ENCODE results near the gene KCMF1. TPM values are rescaled to one million over a fixed set of nuclear protein-coding genes. Genes with fewer than 3 reads are reported as not detected.

The KCMF1 gene
- total RNA-seq, 1 experiment from 2014 or later, result 163 TPM

DNA sequence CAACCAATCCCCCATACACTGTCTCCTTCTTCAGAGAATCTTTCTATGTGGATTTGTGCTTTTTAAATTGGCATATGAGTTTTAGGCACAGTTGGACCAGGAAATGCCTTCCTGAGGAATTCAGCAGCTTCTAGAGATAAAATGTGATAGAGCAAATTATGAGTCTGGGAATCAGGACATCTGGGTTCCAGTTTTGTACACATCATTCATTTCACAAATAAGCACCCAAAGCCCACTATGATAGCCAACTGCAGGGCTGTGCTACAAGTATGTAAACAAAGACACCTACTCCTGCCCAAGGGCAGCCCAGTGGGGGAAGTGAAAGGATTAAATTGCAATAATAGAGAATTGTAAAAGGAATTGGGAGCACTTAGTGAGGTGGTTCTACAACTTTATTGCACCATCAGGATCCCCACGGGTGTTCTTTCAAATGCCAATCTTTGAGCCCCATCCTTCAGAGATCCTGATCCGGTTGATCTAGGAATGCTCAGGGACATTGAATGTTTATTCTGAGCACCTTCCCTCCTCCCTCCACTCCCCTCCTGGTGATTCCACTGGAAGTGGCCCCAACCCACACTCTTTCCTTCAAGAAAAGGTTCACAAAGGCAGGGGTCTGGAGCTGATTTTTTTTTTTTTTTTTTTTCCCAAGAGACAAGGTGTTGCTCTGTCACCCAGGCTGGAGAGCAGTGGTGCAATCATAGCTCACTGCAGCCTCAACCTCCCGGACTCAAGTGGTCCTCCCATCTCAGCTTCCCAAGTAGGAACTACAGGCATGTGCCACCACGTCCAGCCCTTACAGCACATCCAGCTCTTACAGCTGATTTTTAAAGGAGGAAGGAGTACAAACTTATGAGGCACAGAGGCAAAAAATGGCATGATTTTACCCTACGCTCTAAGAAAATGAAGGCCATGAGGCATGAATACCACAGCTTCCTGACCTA, 11.1 kb upstream of the KCMF1 start:
- intact Hi-C loops (cut with micrococcal nuclease; ENCODE audit: unreplicated experiment), result no loop called here
- CTCF ChIA-PET, result interaction anchor here (1.2 kb wide), 1 partner anchor 34 kb away, joined by 4 read pairs; no protein-coding TSS in a partner anchor
- Histone ChIP-seq H3K36me3 (ENCODE audit: control insufficient read depth, insufficient read depth, low read length) (no peaks in the 10 kb centered on the region; the same call in 1 of the 2 replicates), H3K27ac (ENCODE audit: low read length) (peak overlapping the region; percentile 94), H3K9me3 (ENCODE audit: control insufficient read depth, insufficient read depth, low read depth, low read length) (no peaks in the 10 kb centered on the region), H3K4me3 (ENCODE audit: low read depth in 2 of 2, low read length in 2 of 2) (peak overlapping the region in 1 of 2 experiments; percentile 15; a peak in 1 of 4 replicates), H3K4me1 (ENCODE audit: control insufficient read depth, insufficient read depth, low read length) (peaks cover 52% of the 10 kb centered on the region), H3K27me3 (ENCODE audit: control insufficient read depth, insufficient read depth, low read length) (no peaks in the 10 kb centered on the region)
- in situ Hi-C loops (cut with HindIII; ENCODE audit: low pct_unique_long_range_greater_than_20kb, low sequenced_read_pairs), result no loop called here
- BruUV-seq (replicated peaks), result no TSS peak
- POLR2A ChIA-PET, result interaction anchor here (0.7 kb wide), 2 partner anchors 53 to 328 kb away, joined by 7 to 15 read pairs; no protein-coding TSS in a partner anchor
- peak; percentile 76 for DNase-seq (ENCODE audit: low read depth, low spot score)
- no peak for TF ChIP-seq SIN3A (IDR thresholded peaks at IDR 0.05; ENCODE audit: borderline replicate concordance, insufficient read depth, low read depth, low read length)
- TF ChIP-seq, protein P1, sequence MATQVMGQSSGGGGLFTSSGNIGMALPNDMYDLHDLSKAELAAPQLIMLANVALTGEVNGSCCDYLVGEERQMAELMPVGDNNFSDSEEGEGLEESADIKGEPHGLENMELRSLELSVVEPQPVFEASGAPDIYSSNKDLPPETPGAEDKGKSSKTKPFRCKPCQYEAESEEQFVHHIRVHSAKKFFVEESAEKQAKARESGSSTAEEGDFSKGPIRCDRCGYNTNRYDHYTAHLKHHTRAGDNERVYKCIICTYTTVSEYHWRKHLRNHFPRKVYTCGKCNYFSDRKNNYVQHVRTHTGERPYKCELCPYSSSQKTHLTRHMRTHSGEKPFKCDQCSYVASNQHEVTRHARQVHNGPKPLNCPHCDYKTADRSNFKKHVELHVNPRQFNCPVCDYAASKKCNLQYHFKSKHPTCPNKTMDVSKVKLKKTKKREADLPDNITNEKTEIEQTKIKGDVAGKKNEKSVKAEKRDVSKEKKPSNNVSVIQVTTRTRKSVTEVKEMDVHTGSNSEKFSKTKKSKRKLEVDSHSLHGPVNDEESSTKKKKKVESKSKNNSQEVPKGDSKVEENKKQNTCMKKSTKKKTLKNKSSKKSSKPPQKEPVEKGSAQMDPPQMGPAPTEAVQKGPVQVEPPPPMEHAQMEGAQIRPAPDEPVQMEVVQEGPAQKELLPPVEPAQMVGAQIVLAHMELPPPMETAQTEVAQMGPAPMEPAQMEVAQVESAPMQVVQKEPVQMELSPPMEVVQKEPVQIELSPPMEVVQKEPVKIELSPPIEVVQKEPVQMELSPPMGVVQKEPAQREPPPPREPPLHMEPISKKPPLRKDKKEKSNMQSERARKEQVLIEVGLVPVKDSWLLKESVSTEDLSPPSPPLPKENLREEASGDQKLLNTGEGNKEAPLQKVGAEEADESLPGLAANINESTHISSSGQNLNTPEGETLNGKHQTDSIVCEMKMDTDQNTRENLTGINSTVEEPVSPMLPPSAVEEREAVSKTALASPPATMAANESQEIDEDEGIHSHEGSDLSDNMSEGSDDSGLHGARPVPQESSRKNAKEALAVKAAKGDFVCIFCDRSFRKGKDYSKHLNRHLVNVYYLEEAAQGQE (IDR thresholded peaks at IDR 0.05; ENCODE audit: insufficient read depth in 1 of 2, low read depth in 2 of 2, low read length in 1 of 2), result peak in 1 of 2 experiments; percentile 24; a peak in 1 of 4 replicates
- peak; percentile 43 for ATAC-seq

DNA sequence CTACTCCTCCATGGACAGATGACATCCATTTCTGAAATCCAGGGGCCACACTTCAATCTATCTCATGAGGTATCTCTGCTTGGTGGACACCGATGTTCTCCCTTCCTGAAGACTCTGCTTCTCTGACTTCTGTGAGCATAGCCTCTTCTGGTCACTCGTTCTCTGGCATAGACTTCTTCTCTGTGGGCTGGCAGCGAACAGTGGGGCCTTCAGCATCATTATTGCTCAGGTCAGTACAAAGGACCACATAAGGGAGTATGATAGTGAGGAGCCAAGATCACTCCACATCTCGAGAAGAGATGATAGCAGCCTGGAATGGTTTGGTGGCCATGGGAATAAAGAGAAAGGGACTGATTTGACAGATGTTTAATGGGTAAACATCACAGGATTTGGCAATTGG, 8.0 kb upstream of the KCMF1 start:
- intact Hi-C loops (cut with micrococcal nuclease; ENCODE audit: unreplicated experiment), result no loop called here
- POLR2A ChIA-PET, result no interaction called here

More for the DNA sequence above, 8.0 kb upstream of the KCMF1 start:
- Histone ChIP-seq H3K4me1 (ENCODE audit: control insufficient read depth, insufficient read depth, low read length) (peaks cover 54% of the 10 kb centered on the region), H3K36me3 (ENCODE audit: control insufficient read depth, insufficient read depth, low read length) (no peaks in the 10 kb centered on the region; the same call in 1 of the 2 replicates), H3K4me3 (ENCODE audit: low read depth in 2 of 2, low read length in 2 of 2) (no peak overlapping the region), H3K9me3 (ENCODE audit: control insufficient read depth, insufficient read depth, low read depth, low read length) (no peaks in the 10 kb centered on the region), H3K27ac (ENCODE audit: low read length) (peak overlapping the region; percentile 19), H3K27me3 (ENCODE audit: control insufficient read depth, insufficient read depth, low read length) (no peaks in the 10 kb centered on the region)
- CTCF ChIA-PET, result no interaction called here
- no peak for TF ChIP-seq POLR2AphosphoS5 (IDR thresholded peaks at IDR 0.05; ENCODE audit: low read depth, low read length)
- no peak for TF ChIP-seq SIN3A (IDR thresholded peaks at IDR 0.05; ENCODE audit: borderline replicate concordance, insufficient read depth, low read depth, low read length)
- TF ChIP-seq TCF7L2 (IDR thresholded peaks at IDR 0.05; ENCODE audit: low read depth, low read length), result no peak
- TF ChIP-seq, protein P2, sequence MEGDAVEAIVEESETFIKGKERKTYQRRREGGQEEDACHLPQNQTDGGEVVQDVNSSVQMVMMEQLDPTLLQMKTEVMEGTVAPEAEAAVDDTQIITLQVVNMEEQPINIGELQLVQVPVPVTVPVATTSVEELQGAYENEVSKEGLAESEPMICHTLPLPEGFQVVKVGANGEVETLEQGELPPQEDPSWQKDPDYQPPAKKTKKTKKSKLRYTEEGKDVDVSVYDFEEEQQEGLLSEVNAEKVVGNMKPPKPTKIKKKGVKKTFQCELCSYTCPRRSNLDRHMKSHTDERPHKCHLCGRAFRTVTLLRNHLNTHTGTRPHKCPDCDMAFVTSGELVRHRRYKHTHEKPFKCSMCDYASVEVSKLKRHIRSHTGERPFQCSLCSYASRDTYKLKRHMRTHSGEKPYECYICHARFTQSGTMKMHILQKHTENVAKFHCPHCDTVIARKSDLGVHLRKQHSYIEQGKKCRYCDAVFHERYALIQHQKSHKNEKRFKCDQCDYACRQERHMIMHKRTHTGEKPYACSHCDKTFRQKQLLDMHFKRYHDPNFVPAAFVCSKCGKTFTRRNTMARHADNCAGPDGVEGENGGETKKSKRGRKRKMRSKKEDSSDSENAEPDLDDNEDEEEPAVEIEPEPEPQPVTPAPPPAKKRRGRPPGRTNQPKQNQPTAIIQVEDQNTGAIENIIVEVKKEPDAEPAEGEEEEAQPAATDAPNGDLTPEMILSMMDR (IDR thresholded peaks at IDR 0.05), result no peak
- TF ChIP-seq, protein P1 (IDR thresholded peaks at IDR 0.05; ENCODE audit: insufficient read depth in 1 of 2, low read depth in 2 of 2, low read length in 1 of 2), result no peak
- in situ Hi-C loops (cut with HindIII; ENCODE audit: low pct_unique_long_range_greater_than_20kb, low sequenced_read_pairs), result no loop called here
- no peak for ATAC-seq
- no peak for DNase-seq (ENCODE audit: low read depth, low spot score)
- no TSS peak for BruUV-seq (replicated peaks)
